Brain microvascular endothelial cell (primary cell): ENCODE data around the gene PTPRN2.

Experiments
- DNase-seq: peaks from one replicate; pipeline ENCODE4 v3.0.0-alpha.2; 2020
- H3K27ac ChIP-seq: fragments of 250-450 bp; sonication (Bioruptor Pico); 2 replicates; pipeline ENCODE4 v1.5.1; 2020; ENCODE audit warnings: mild to moderate bottlenecking, moderate library complexity
- H3K27me3 ChIP-seq: fragments of 250-450 bp; sonication (Bioruptor Pico); replicated peaks from 2 replicates; pipeline ENCODE4 v1.5.1; 2020; ENCODE audit warnings: mild to moderate bottlenecking
- H3K36me3 ChIP-seq: fragments of 250-450 bp; sonication (Bioruptor Pico); replicated peaks from 2 replicates; pipeline ENCODE4 v1.5.1; 2020; ENCODE audit warnings: mild to moderate bottlenecking
- H3K4me3 ChIP-seq: 2 replicates; pipeline ENCODE4 v1.5.1; 2011; ENCODE audit warnings: low read depth, mild to moderate bottlenecking, control low read depth, low read length, moderate library complexity
- CTCF ChIP-seq: IDR thresholded peaks from 2 replicates; pipeline ENCODE4 v1.5.1; 2011; ENCODE audit warnings: low read depth, mild to moderate bottlenecking, moderate library complexity, low read length, control low read depth, inconsistent platforms; ENCODE audit errors: missing control alignments
- in situ Hi-C: cut with HindIII; loops from 2 replicates; pipeline ENCODE4 v1.10.0; 2017; ENCODE audit warnings: low sequenced_read_pairs, low pct_ligation_motif_present

PTPRN2 gene

GRCh38 chr7:157952841-157953645 lies 634.6 kb downstream of the PTPRN2 start:
- Histone ChIP-seq H3K27ac (no peak overlapping the region), H3K27me3 (no peaks in the 10 kb centered on the region), H3K36me3 (no peaks in the 10 kb centered on the region), H3K4me3 (no peak overlapping the region)
- TF ChIP-seq CTCF, result no peak
- DNase-seq, result no peak
- in situ Hi-C loops, result no loop called here

- no peaks in the 10 kb centered on the region for H3K27me3 ChIP-seq
- TF ChIP-seq CTCF, result no peak
- no peak overlapping the region for H3K27ac ChIP-seq
- DNase-seq, result no peak
- H3K36me3 ChIP-seq, result no peaks in the 10 kb centered on the region
- no peak overlapping the region for H3K4me3 ChIP-seq
- in situ Hi-C loops, result no loop called here
These were observed 635.5 kb downstream of the PTPRN2 start for GRCh38 chr7:157952050-157952667.

- no peak for DNase-seq
- H3K36me3 ChIP-seq, result no peaks in the 10 kb centered on the region
- H3K27me3 ChIP-seq, result no peaks in the 10 kb centered on the region
- TF ChIP-seq CTCF, result no peak
- no peak overlapping the region for H3K4me3 ChIP-seq
- no peak overlapping the region for H3K27ac ChIP-seq
- in situ Hi-C loops, result no loop called here
These were observed 636.1 kb downstream of the PTPRN2 start for GRCh38 chr7:157951300-157952049.

- TF ChIP-seq CTCF, result no peak
- no peak overlapping the region for H3K27ac ChIP-seq
- H3K4me3 ChIP-seq, result no peak overlapping the region
- in situ Hi-C loops, result no loop called here
- H3K27me3 ChIP-seq, result no peaks in the 10 kb centered on the region
- DNase-seq, result no peak
- H3K36me3 ChIP-seq, result no peaks in the 10 kb centered on the region
These were observed 637.9 kb downstream of the PTPRN2 start for GRCh38 chr7:157949711-157950110.

GRCh38 chr7:157947504-157947903 lies 640.1 kb downstream of the PTPRN2 start:
- no peak for DNase-seq
- no peak for TF ChIP-seq CTCF
- Histone ChIP-seq H3K27me3 (no peaks in the 10 kb centered on the region), H3K4me3 (no peak overlapping the region), H3K27ac (no peak overlapping the region), H3K36me3 (no peaks in the 10 kb centered on the region)
- in situ Hi-C loops, result no loop called here
